K562 (cell line): ENCODE results near the gene CKLF. TPM values are rescaled to one million over a fixed set of nuclear protein-coding genes. Genes with fewer than 3 reads are reported as not detected.

Experiments used
- CBX8 ChIP-seq: fragments of 200-600 bp; sonication (generic); IDR thresholded peaks from 2 replicates; pipeline ENCODE4 v1.6.1; 2012; ENCODE audit warnings: borderline replicate concordance, mixed run types, low read depth, mild to moderate bottlenecking, moderate library complexity, mixed read lengths, low read length, control low read depth, inconsistent platforms; ENCODE audit not compliant: poor library complexity, severe bottlenecking; ENCODE audit errors: extremely low read depth
- EGR1 ChIP-seq: fragments of 450-650 bp; conservative IDR thresholded peaks from 2 replicates; pipeline ENCODE4 v1.6.1; 2017; ENCODE audit warnings: mild to moderate bottlenecking
- ELF2 ChIP-seq: fragments of 250-450 bp; sonication (Bioruptor Pico); IDR thresholded peaks from 2 replicates; pipeline ENCODE4 v1.5.0; 2021; ENCODE audit warnings: mild to moderate bottlenecking
- FIP1L1 ChIP-seq: fragments of 200-400 bp; formaldehyde crosslinking; IDR thresholded peaks from 2 replicates; pipeline ENCODE4 v1.6.1; 2018; ENCODE audit warnings: mild to moderate bottlenecking, low read depth, low read length; ENCODE audit not compliant: poor library complexity, severe bottlenecking
- MCM3 ChIP-seq: fragments of 450-650 bp; IDR thresholded peaks from 2 replicates; pipeline ENCODE4 v1.6.1; 2016
- NRF1 ChIP-seq, 2 experiments: fragments of 450-650 bp; IDR thresholded peaks in 1 of 2; conservative IDR thresholded peaks in 1 of 2; 2 replicates each; pipeline ENCODE4 v1.6.1; 2014; ENCODE audit warnings: mild to moderate bottlenecking in 2 of 2
- PTRF ChIP-seq: fragments of 450-650 bp; IDR thresholded peaks from 2 replicates; pipeline ENCODE4 v1.6.1; 2016; ENCODE audit warnings: mild to moderate bottlenecking, missing genetic modification characterization, missing compliant biosample characterization
- SAP30 ChIP-seq: fragments of 200-600 bp; sonication (generic); IDR thresholded peaks from 2 replicates; pipeline ENCODE4 v1.6.1; 2012; ENCODE audit warnings: borderline replicate concordance, low read depth, mild to moderate bottlenecking, moderate library complexity, low read length, control low read depth, inconsistent platforms; ENCODE audit not compliant: insufficient read depth, poor library complexity, severe bottlenecking
- UBTF ChIP-seq, 2 experiments: IDR thresholded peaks; 2 replicates each; pipeline ENCODE4 v1.6.1; 2012; ENCODE audit warnings: improper control_type of control experiment in 2 of 2, low read depth in 2 of 2, low read length in 2 of 2, borderline replicate concordance in 1 of 2
- ZFP30 ChIP-seq: fragments of 250-450 bp; sonication (Bioruptor Pico); IDR thresholded peaks from 2 replicates; pipeline ENCODE4 v1.8.0; 2022; ENCODE audit warnings: moderate library complexity, mild to moderate bottlenecking, inconsistent platforms, borderline replicate concordance
- ZNF316 ChIP-seq: fragments of 450-650 bp; IDR thresholded peaks from 2 replicates; pipeline ENCODE4 v1.6.1; 2016
- polyA plus RNA-seq, 8 experiments: library from polyadenylated mRNA; depleted of rRNA in 4 of 8; stranded (reverse) in 5 of 8; unstranded in 3 of 8; fragments of >200 nt; fragmentation: Nextera tagmentation in 2 of 8; fragmentation: Illumina TruSeq in 1 of 8; extraction: Ambion mirVana in 2 of 8; extraction: Trizol in 1 of 8; gene quantifications; 2 replicates each; pipeline versions ENCODE4 v1.2.1 to v1.2.3, GENCODE V29; 2011 to 2014; ENCODE audit warnings: inconsistent platforms in 1 of 8, missing spikeins in 1 of 8
- total RNA-seq, 7 experiments: library from RNA; depleted of rRNA in 6 of 7; stranded (reverse); fragments of >200 nt in 6 of 7; fragmentation: Illumina TruSeq in 2 of 7; extraction: Trizol in 2 of 7; gene quantifications; 2 replicates each; pipeline versions ENCODE4 v1.2.1 to v1.2.3, GENCODE V29; 2011 to 2021; ENCODE audit warnings: low replicate concordance in 1 of 7
- TF ChIP-seq, protein P1 (sequence below): fragments of 450-650 bp; IDR thresholded peaks from 2 replicates; pipeline ENCODE4 v1.6.1; 2016; ENCODE audit warnings: mild to moderate bottlenecking, moderate library complexity

Gene CKLF
- total and polyA plus RNA-seq, 9 of the 15 experiments (the other 6 are each of a cell fraction or from before 2014, with no cell fraction given): 84.8 to 322 (median 118) TPM

DNA sequence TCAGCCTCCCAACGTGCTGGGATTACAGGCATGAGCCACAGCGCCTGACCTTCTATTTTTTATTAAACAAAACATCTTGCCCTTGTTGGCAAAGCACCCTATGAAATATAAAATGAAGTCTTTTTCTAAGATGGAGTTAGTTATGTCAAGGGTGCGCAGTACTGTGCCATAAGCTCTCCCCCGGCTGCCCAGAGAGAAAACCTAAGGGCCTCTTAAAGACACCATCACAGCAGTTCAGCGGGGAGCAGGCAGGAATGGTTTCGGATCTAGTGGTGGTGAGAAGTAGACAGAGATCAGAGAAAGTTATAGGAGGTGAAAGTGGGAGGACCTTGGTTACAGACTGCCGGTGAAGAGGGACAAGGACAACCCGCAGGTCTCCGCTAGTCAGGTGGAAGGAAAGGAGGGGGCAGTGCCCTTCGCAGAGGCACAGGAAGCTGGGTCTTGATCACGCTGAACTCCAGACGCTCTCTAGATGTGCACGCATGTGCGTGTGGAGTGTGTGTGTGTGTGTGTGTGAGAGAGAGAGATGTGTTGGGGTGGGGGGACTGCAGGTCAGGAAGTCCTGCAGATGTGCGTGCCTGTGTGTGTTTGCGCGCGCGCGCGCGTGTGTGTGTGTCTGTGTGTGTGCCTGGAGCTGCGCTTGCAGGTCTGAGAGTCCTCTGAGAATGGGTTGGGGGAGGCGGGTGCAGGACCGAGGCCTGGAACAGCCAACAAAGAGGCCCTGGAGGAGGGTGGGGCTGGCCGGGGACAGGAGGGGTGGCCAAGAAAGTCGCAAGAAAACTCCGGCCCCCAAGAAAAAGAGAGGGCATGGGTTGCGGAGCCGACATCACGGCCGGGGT is 51.4 kb downstream of the CKLF start (continued):
- TF ChIP-seq SAP30 (no peak), ZFP30 (CRISPR knock-in tag) (no peak), CBX8 (no peak), FIP1L1 (no peak), ZNF316 (peak; percentile 43), NRF1 (conservative IDR thresholded peaks at IDR 0.05 in 1 of 2, IDR thresholded peaks at IDR 0.05 in 1 of 2) (peak; percentile 85 to 88), UBTF (IDR thresholded peaks at IDR 0.05; ENCODE audit: borderline replicate concordance in 1 of 2, low read depth in 2 of 2, low read length in 2 of 2) (no peak), ELF2 (CRISPR knock-in tag) (no peak), MCM3 (no peak), EGR1 (no peak), PTRF (tag) (peak; percentile 87)
- TF ChIP-seq, protein P1, sequence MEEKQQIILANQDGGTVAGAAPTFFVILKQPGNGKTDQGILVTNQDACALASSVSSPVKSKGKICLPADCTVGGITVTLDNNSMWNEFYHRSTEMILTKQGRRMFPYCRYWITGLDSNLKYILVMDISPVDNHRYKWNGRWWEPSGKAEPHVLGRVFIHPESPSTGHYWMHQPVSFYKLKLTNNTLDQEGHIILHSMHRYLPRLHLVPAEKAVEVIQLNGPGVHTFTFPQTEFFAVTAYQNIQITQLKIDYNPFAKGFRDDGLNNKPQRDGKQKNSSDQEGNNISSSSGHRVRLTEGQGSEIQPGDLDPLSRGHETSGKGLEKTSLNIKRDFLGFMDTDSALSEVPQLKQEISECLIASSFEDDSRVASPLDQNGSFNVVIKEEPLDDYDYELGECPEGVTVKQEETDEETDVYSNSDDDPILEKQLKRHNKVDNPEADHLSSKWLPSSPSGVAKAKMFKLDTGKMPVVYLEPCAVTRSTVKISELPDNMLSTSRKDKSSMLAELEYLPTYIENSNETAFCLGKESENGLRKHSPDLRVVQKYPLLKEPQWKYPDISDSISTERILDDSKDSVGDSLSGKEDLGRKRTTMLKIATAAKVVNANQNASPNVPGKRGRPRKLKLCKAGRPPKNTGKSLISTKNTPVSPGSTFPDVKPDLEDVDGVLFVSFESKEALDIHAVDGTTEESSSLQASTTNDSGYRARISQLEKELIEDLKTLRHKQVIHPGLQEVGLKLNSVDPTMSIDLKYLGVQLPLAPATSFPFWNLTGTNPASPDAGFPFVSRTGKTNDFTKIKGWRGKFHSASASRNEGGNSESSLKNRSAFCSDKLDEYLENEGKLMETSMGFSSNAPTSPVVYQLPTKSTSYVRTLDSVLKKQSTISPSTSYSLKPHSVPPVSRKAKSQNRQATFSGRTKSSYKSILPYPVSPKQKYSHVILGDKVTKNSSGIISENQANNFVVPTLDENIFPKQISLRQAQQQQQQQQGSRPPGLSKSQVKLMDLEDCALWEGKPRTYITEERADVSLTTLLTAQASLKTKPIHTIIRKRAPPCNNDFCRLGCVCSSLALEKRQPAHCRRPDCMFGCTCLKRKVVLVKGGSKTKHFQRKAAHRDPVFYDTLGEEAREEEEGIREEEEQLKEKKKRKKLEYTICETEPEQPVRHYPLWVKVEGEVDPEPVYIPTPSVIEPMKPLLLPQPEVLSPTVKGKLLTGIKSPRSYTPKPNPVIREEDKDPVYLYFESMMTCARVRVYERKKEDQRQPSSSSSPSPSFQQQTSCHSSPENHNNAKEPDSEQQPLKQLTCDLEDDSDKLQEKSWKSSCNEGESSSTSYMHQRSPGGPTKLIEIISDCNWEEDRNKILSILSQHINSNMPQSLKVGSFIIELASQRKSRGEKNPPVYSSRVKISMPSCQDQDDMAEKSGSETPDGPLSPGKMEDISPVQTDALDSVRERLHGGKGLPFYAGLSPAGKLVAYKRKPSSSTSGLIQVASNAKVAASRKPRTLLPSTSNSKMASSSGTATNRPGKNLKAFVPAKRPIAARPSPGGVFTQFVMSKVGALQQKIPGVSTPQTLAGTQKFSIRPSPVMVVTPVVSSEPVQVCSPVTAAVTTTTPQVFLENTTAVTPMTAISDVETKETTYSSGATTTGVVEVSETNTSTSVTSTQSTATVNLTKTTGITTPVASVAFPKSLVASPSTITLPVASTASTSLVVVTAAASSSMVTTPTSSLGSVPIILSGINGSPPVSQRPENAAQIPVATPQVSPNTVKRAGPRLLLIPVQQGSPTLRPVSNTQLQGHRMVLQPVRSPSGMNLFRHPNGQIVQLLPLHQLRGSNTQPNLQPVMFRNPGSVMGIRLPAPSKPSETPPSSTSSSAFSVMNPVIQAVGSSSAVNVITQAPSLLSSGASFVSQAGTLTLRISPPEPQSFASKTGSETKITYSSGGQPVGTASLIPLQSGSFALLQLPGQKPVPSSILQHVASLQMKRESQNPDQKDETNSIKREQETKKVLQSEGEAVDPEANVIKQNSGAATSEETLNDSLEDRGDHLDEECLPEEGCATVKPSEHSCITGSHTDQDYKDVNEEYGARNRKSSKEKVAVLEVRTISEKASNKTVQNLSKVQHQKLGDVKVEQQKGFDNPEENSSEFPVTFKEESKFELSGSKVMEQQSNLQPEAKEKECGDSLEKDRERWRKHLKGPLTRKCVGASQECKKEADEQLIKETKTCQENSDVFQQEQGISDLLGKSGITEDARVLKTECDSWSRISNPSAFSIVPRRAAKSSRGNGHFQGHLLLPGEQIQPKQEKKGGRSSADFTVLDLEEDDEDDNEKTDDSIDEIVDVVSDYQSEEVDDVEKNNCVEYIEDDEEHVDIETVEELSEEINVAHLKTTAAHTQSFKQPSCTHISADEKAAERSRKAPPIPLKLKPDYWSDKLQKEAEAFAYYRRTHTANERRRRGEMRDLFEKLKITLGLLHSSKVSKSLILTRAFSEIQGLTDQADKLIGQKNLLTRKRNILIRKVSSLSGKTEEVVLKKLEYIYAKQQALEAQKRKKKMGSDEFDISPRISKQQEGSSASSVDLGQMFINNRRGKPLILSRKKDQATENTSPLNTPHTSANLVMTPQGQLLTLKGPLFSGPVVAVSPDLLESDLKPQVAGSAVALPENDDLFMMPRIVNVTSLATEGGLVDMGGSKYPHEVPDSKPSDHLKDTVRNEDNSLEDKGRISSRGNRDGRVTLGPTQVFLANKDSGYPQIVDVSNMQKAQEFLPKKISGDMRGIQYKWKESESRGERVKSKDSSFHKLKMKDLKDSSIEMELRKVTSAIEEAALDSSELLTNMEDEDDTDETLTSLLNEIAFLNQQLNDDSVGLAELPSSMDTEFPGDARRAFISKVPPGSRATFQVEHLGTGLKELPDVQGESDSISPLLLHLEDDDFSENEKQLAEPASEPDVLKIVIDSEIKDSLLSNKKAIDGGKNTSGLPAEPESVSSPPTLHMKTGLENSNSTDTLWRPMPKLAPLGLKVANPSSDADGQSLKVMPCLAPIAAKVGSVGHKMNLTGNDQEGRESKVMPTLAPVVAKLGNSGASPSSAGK: peak; percentile 33; the same call in 1 of the 2 replicates
